Measurements from ENCODE around the gene OSTF1. TPM values are rescaled to one million over a fixed set of nuclear protein-coding genes. Genes with fewer than 3 reads are reported as not detected.

Gene OSTF1
- total RNA-seq, 1 donor from 2014 or later, result 4.4 TPM

DNA sequence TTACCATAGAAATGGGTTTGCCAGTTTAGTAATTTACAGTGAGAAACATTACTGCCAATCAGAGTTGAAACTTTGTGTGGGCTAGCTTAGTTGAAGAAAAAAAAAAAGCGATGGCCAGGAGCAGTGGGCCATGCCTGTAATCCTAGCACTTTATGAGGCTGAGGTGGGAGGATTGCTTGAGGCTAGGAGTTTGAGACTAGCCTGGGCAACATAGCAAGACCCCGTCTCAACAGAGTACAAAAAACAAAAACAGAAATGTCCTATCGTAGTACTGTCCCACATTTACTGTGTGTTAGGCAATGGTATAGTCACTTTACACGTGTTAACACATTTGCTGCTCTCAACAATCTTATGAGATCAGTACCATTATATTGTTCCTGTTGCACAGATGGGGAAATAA is 2.3 kb downstream of the OSTF1 start:
- Mint-ChIP-seq H3K4me3 (peak overlapping the region; percentile 89), H3K9me3 (no peaks in the 10 kb centered on the region), H3K4me1 (peaks cover 25% of the 10 kb centered on the region), H3K27ac (ENCODE audit: unreplicated experiment) (no peak overlapping the region), H3K36me3 (ENCODE audit: low read depth) (no peaks in the 10 kb centered on the region), H3K27me3 (ENCODE audit: low read depth) (peaks cover 27% of the 10 kb centered on the region)
- TF ChIP-seq, protein P1, sequence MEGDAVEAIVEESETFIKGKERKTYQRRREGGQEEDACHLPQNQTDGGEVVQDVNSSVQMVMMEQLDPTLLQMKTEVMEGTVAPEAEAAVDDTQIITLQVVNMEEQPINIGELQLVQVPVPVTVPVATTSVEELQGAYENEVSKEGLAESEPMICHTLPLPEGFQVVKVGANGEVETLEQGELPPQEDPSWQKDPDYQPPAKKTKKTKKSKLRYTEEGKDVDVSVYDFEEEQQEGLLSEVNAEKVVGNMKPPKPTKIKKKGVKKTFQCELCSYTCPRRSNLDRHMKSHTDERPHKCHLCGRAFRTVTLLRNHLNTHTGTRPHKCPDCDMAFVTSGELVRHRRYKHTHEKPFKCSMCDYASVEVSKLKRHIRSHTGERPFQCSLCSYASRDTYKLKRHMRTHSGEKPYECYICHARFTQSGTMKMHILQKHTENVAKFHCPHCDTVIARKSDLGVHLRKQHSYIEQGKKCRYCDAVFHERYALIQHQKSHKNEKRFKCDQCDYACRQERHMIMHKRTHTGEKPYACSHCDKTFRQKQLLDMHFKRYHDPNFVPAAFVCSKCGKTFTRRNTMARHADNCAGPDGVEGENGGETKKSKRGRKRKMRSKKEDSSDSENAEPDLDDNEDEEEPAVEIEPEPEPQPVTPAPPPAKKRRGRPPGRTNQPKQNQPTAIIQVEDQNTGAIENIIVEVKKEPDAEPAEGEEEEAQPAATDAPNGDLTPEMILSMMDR (conservative IDR thresholded peaks at IDR 0.05), result no peak
- no peak for DNase-seq (ENCODE audit: low read depth, low spot score)

DNA sequence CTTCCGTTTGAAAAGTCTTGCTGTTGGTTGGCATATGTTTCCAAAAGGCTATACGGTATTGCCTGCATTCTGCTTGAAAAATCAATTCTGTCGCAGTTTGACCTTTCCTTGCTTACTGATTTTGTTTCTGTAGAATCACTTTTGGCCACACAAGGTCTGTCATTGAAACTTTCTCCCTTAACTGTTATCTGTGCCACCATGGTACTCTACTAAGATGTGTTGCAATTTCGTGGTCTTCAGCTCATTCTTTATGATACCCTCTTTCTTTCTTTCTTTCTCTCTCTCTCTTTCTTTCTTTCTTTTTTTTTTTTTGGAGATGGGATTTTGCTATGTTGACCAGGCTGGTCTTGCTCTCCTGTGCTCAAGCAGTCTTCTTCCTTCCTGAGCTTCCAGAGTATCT is 4.5 kb downstream of the OSTF1 start:
- Mint-ChIP-seq H3K27ac (ENCODE audit: unreplicated experiment) (no peak overlapping the region), H3K4me3 (no peak overlapping the region), H3K27me3 (ENCODE audit: low read depth) (peaks cover 18% of the 10 kb centered on the region), H3K9me3 (no peaks in the 10 kb centered on the region), H3K36me3 (ENCODE audit: low read depth) (no peaks in the 10 kb centered on the region), H3K4me1 (peaks cover 21% of the 10 kb centered on the region)
- no peak for DNase-seq (ENCODE audit: low read depth, low spot score)
- TF ChIP-seq, protein P1 (conservative IDR thresholded peaks at IDR 0.05), result no peak

DNA sequence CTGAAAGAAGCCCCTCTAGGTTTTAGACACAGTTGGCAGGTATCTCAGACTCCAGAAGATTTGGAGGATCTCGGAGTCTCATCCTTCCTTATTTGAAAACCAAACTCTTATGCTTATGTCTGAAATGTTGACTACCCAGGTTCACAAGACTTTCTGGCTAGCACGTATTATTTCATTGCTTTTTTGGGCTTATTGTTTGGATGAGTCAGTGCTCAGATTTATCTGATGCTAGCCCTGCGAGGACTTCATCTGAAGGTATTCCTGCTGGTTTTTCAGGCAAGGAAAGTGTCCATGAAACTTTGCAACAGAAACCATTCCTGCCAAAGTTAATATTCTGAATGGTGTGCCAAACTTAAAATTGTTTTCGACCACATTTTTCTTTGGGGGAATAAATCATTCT is 8.5 kb downstream of the OSTF1 start:
- no peak for DNase-seq (ENCODE audit: low read depth, low spot score)
- TF ChIP-seq, protein P1 (conservative IDR thresholded peaks at IDR 0.05), result no peak
- Mint-ChIP-seq H3K4me3 (no peak overlapping the region), H3K4me1 (peaks cover 1% of the 10 kb centered on the region), H3K27ac (ENCODE audit: unreplicated experiment) (no peak overlapping the region), H3K27me3 (ENCODE audit: low read depth) (peaks cover 4% of the 10 kb centered on the region), H3K36me3 (ENCODE audit: low read depth) (no peaks in the 10 kb centered on the region), H3K9me3 (no peaks in the 10 kb centered on the region)

DNA sequence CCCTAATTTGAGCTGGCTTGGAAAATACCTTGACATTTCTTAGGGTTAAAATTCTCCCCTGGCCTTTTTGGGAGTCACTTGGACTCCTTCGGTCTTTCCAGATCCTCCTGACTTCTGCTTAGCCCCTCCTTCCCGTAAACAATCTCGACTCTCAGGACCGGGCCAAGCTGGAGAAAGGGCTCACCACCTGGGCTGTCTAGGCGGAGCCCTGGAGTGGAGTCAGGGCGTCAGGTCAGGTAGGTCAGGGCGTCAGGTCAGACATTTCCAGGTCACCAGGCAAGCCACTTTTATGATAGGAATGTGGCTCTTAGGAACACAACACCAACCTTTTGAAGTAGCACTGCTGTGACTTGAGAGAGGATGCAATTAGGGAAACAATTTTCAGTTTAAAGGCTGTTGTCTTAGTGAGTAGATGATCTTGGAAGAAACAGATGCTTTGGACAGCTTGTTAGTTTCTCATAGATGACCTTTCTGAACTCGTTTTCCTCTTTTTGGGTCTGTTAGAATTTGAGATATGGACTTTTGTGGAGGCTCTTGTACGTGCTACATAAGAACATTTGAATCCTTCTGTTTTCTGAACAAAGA is 12.8 kb downstream of the OSTF1 start:
- TF ChIP-seq, protein P1 (conservative IDR thresholded peaks at IDR 0.05), result no peak
- no peaks in the 10 kb centered on the region for H3K36me3 Mint-ChIP-seq (ENCODE audit: low read depth)
- H3K9me3 Mint-ChIP-seq, result no peaks in the 10 kb centered on the region
- no peak overlapping the region for H3K4me3 Mint-ChIP-seq
- no peaks in the 10 kb centered on the region for H3K27me3 Mint-ChIP-seq (ENCODE audit: low read depth)
- DNase-seq (ENCODE audit: low read depth, low spot score), result no peak
- H3K27ac Mint-ChIP-seq (ENCODE audit: unreplicated experiment), result no peak overlapping the region
- peaks cover 12% of the 10 kb centered on the region for H3K4me1 Mint-ChIP-seq

DNA sequence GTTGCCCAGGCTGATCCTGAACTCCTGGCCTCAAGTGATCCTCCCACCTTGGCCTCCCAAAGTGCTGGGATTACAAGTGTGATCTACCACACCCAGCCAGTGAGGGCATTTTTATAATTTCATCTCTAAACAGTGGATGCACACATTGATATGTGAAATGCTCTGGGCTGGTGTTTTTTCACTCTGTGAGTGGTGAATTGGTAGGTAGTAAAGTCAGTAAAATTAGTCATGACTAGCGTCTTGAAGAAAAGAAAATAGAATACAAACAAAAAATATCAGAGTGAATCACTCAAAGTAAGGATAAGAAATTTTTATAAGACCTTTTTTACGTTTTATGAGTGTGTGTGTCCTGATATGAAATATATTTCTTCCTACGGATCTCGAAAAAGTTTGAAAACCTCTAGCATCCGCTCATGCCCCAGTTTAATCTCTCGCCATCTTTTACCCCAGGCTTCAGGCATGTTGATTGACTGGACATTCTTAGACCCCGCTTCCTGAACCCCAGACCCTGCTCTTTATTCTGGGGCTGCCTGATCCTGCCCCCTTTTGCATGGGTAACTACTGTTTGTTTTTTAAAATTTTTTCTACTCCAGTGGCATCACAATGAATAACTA is 14.0 kb downstream of the OSTF1 start:
- Mint-ChIP-seq H3K4me1 (peaks cover 12% of the 10 kb centered on the region), H3K27me3 (ENCODE audit: low read depth) (no peaks in the 10 kb centered on the region), H3K9me3 (no peaks in the 10 kb centered on the region), H3K4me3 (no peak overlapping the region), H3K36me3 (ENCODE audit: low read depth) (no peaks in the 10 kb centered on the region), H3K27ac (ENCODE audit: unreplicated experiment) (no peak overlapping the region)
- no peak for DNase-seq (ENCODE audit: low read depth, low spot score)
- TF ChIP-seq, protein P1 (conservative IDR thresholded peaks at IDR 0.05), result no peak

Measured in neural crest cell (in vitro differentiated cells).